ENCODE data around the gene INF2.

DNA sequence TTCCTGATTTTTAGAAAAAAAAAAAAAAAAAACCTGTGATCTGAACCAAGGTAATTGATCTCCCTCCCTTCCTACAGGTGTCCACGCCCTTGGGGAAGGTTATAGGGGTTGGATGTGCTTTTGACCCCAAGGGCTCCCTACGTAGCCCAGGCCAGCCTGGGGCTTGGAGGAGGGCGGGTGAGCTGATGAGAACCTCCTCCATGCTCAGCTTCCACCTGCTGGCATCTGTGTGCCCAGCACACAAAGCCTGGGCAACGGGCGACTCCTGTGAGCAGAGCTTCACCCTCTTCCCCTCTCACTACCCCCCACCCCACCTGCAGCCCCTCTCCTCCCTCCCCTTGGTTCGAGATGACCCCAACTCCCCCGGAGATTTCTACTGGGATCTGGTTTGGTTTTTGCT, 25.3 kb upstream of the INF2 start:
- TF ChIP-seq CTCF (optimal IDR thresholded peaks at IDR 0.05 in 1 of 3, IDR thresholded peaks at IDR 0.05 in 1 of 3, conservative IDR thresholded peaks at IDR 0.05 in 1 of 3; ENCODE audit: extremely low read depth in 1 of 3, insufficient read depth in 2 of 3, low read length in 3 of 3), result no peak
- no peak for TF ChIP-seq EZH2 (IDR thresholded peaks at IDR 0.05; ENCODE audit: low read length)

All from keratinocyte (primary cell).